ENCODE data around the gene MYL11.

Gene MYL11

GRCh38 chr16:30365200-30365599, 9.4 kb upstream of the MYL11 start:
- no peak for DNase-seq (ENCODE audit: extremely low spot score)
- POLR2A ChIA-PET = interaction anchor here (0.8 to 2.1 kb wide), 6 partner anchors 10 to 269 kb away, joined by 3 to 24 read pairs (median 7); partner anchors contain the start of genes CD2BP2 and ZNF48
- CTCF ChIA-PET = interaction anchor here (0.5 kb wide), 1 partner anchor 36 kb away, joined by 3 read pairs; no protein-coding TSS in a partner anchor
- TF ChIP-seq HDGF (IDR thresholded peaks at IDR 0.05; ENCODE audit: borderline replicate concordance) = no peak
- TF ChIP-seq NFRKB (IDR thresholded peaks at IDR 0.05) = no peak

DNA sequence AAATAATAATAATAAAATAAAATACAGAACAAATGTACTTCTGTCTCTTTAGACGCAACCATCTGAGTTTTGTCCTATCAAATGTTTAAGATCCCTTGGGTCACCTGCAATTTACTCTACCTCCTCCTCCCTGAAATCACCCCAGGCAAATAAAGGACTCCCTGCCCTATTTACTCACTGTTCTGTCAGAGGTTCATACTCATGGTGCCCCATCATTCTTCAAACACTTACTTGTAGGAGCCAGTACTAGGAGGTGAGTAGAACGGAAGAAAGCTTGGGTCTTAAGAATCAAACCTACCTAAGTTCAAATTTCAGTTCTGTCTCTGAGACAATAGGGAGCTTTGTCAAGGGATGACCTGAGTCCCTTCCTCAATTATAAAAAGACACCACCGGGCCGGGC, 8.1 kb upstream of the MYL11 start:
- CTCF ChIA-PET = no interaction called here

DNA sequence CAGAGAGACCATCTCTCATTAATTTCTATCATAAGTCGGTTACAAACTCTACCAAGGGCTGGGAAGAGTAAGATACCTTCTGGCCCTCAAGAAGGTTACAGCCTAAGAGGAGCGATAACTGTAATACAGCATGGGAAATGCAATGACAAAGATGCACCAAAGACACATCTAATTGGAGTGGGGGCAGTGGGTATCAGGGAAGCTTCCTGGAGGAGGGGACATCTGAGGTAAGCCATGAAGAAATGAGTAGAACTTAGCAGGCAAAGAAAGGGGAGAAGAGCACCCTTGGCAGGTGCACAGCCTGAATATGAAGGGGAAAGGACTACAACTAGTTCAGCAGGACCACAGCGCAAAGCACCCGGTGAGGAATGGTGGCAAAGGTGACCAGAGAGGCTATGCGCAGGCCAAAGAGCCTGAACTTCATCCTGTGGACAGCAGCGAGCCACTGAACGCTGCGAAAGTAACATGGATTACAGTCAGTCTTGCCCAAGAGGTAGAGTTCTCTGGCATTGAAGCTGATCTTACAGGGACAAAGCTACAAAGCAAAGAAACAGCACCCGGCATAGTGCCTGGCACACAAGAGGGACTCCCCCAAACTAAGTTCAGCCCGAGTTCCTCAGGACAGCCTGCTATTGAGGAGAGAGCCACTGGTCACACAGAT, 7.1 kb upstream of the MYL11 start:
- no peak for TF ChIP-seq ZNF384 (IDR thresholded peaks at IDR 0.05)
- CTCF ChIA-PET = interaction anchor here (0.9 kb wide), 1 partner anchor 28 kb away, joined by 3 read pairs; no protein-coding TSS in a partner anchor
- no peak for DNase-seq (ENCODE audit: extremely low spot score)
- POLR2A ChIA-PET = interaction anchor here (0.6 to 6.0 kb wide), 5 partner anchors 9 to 40 kb away, joined by 4 to 95 read pairs (median 6); partner anchors contain the start of genes CD2BP2, ZNF48 and ZNF771

More for the DNA sequence above, 8.1 kb upstream of the MYL11 start:
- TF ChIP-seq SUZ12 (IDR thresholded peaks at IDR 0.05) = no peak
- TF ChIP-seq TARDBP (IDR thresholded peaks at IDR 0.05) = no peak
- no peak for TF ChIP-seq HDGF (IDR thresholded peaks at IDR 0.05; ENCODE audit: borderline replicate concordance)
- TF ChIP-seq, protein P1, sequence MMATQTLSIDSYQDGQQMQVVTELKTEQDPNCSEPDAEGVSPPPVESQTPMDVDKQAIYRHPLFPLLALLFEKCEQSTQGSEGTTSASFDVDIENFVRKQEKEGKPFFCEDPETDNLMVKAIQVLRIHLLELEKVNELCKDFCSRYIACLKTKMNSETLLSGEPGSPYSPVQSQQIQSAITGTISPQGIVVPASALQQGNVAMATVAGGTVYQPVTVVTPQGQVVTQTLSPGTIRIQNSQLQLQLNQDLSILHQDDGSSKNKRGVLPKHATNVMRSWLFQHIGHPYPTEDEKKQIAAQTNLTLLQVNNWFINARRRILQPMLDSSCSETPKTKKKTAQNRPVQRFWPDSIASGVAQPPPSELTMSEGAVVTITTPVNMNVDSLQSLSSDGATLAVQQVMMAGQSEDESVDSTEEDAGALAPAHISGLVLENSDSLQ (IDR thresholded peaks at IDR 0.05) = no peak
- no peak for TF ChIP-seq SP1 (IDR thresholded peaks at IDR 0.05)
- no peak for TF ChIP-seq CTBP1 (IDR thresholded peaks at IDR 0.05; ENCODE audit: borderline replicate concordance)
- no peak for TF ChIP-seq L3MBTL2 (conservative IDR thresholded peaks at IDR 0.05)
- TF ChIP-seq LEF1 (IDR thresholded peaks at IDR 0.05; ENCODE audit: borderline replicate concordance) = no peak
- TF ChIP-seq BHLHE40 (IDR thresholded peaks at IDR 0.05; ENCODE audit: borderline replicate concordance) = no peak
- no peak for TF ChIP-seq NFRKB (IDR thresholded peaks at IDR 0.05)
- TF ChIP-seq FOXK2 (IDR thresholded peaks at IDR 0.05) = no peak
- no peak for TF ChIP-seq ZNF384 (IDR thresholded peaks at IDR 0.05)
- TF ChIP-seq ARNT (IDR thresholded peaks at IDR 0.05) = no peak
- no peak for TF ChIP-seq FOXA1 (IDR thresholded peaks at IDR 0.05)
- no peak for TF ChIP-seq FOXM1 (IDR thresholded peaks at IDR 0.05; ENCODE audit: borderline replicate concordance)
- TF ChIP-seq ELF4 (IDR thresholded peaks at IDR 0.05) = no peak
- POLR2A ChIA-PET = interaction anchor here (1.6 to 6.0 kb wide), 3 partner anchors 9 to 29 kb away, joined by 6 to 95 read pairs (median 6); partner anchors contain the start of genes CD2BP2 and ZNF48
- no peak for DNase-seq (ENCODE audit: extremely low spot score)

- no peak for TF ChIP-seq FOXK2 (IDR thresholded peaks at IDR 0.05)
- TF ChIP-seq ELF4 (IDR thresholded peaks at IDR 0.05) = no peak
- TF ChIP-seq, protein P1 (IDR thresholded peaks at IDR 0.05) = no peak
- TF ChIP-seq ARNT (IDR thresholded peaks at IDR 0.05) = no peak
- TF ChIP-seq TARDBP (IDR thresholded peaks at IDR 0.05) = no peak
- TF ChIP-seq FOXM1 (IDR thresholded peaks at IDR 0.05; ENCODE audit: borderline replicate concordance) = no peak
- no peak for TF ChIP-seq L3MBTL2 (conservative IDR thresholded peaks at IDR 0.05)
- TF ChIP-seq NFRKB (IDR thresholded peaks at IDR 0.05) = no peak
- no peak for TF ChIP-seq LEF1 (IDR thresholded peaks at IDR 0.05; ENCODE audit: borderline replicate concordance)
- TF ChIP-seq BHLHE40 (IDR thresholded peaks at IDR 0.05; ENCODE audit: borderline replicate concordance) = no peak
- TF ChIP-seq SP1 (IDR thresholded peaks at IDR 0.05) = no peak
- no peak for TF ChIP-seq CTBP1 (IDR thresholded peaks at IDR 0.05; ENCODE audit: borderline replicate concordance)
- POLR2A ChIA-PET = interaction anchor here (0.9 to 6.0 kb wide), 8 partner anchors 8 to 266 kb away, joined by 3 to 95 read pairs (median 6); partner anchors contain the start of genes CD2BP2, ZNF48, ZNF689 and ZNF771
- CTCF ChIA-PET = interaction anchor here (0.9 to 1.3 kb wide), 3 partner anchors 9 to 41 kb away, joined by 3 to 6 read pairs (median 5); no protein-coding TSS in a partner anchor
- DNase-seq (ENCODE audit: extremely low spot score) = no peak
Measured at GRCh38 chr16:30368122-30368791, 6.3 kb upstream of the MYL11 start.

DNA sequence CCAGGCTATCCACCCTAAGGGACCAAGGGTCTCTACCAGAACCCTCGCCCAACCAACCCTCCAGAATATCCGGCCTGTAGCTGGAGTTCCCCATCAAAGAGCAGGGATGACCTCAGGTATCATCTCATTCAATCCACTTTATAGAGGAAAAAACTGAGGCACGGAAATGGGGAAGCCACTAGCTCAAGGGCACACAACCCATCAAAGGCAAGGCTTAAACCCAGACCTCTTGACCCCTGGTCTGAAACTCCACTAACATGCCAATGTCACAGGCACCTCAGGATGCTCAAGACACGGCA, 5.9 kb upstream of the MYL11 start:
- CTCF ChIA-PET = interaction anchor here (1.1 to 1.3 kb wide), 2 partner anchors 9 to 41 kb away, joined by 5 to 6 read pairs; no protein-coding TSS in a partner anchor
- no peak for DNase-seq (ENCODE audit: extremely low spot score)
- POLR2A ChIA-PET = interaction anchor here (0.6 to 6.0 kb wide), 9 partner anchors 9 to 294 kb away, joined by 3 to 95 read pairs (median 4); partner anchors contain the start of genes CD2BP2, ZNF48, ZNF689 and ZNF771
- no peak for TF ChIP-seq SUZ12 (IDR thresholded peaks at IDR 0.05)
- no peak for TF ChIP-seq LEF1 (IDR thresholded peaks at IDR 0.05; ENCODE audit: borderline replicate concordance)
- TF ChIP-seq NFRKB (IDR thresholded peaks at IDR 0.05) = no peak
- no peak for TF ChIP-seq ZNF384 (IDR thresholded peaks at IDR 0.05)
- no peak for TF ChIP-seq FOXK2 (IDR thresholded peaks at IDR 0.05)
- TF ChIP-seq FOXM1 (IDR thresholded peaks at IDR 0.05; ENCODE audit: borderline replicate concordance) = no peak
- TF ChIP-seq HDGF (IDR thresholded peaks at IDR 0.05; ENCODE audit: borderline replicate concordance) = no peak
- TF ChIP-seq L3MBTL2 (conservative IDR thresholded peaks at IDR 0.05) = no peak
- no peak for TF ChIP-seq ARNT (IDR thresholded peaks at IDR 0.05)
- no peak for TF ChIP-seq TARDBP (IDR thresholded peaks at IDR 0.05)
- no peak for TF ChIP-seq BHLHE40 (IDR thresholded peaks at IDR 0.05; ENCODE audit: borderline replicate concordance)
- no peak for TF ChIP-seq CTBP1 (IDR thresholded peaks at IDR 0.05; ENCODE audit: borderline replicate concordance)
- TF ChIP-seq, protein P1 (IDR thresholded peaks at IDR 0.05) = no peak
- TF ChIP-seq SP1 (IDR thresholded peaks at IDR 0.05) = no peak
- no peak for TF ChIP-seq FOXA1 (IDR thresholded peaks at IDR 0.05)

Measured in HEK293T (cell line).